ENCODE results near the gene GPR153.
"Not testable (repeated sequence)": the region's sequence is repeated elsewhere in the genome, so short reads cannot be mapped to it uniquely, and the experiment has no call there.

The GPR153 gene

GRCh38 chr1:6260961-6261614, at the start of gene GPR153:
Gene GPR153 (minus strand): TSS chr1:6261098. CDS start chr1:6254905, 6,193 bp downstream.
- DNase-seq, result peak; percentile 54

DNA sequence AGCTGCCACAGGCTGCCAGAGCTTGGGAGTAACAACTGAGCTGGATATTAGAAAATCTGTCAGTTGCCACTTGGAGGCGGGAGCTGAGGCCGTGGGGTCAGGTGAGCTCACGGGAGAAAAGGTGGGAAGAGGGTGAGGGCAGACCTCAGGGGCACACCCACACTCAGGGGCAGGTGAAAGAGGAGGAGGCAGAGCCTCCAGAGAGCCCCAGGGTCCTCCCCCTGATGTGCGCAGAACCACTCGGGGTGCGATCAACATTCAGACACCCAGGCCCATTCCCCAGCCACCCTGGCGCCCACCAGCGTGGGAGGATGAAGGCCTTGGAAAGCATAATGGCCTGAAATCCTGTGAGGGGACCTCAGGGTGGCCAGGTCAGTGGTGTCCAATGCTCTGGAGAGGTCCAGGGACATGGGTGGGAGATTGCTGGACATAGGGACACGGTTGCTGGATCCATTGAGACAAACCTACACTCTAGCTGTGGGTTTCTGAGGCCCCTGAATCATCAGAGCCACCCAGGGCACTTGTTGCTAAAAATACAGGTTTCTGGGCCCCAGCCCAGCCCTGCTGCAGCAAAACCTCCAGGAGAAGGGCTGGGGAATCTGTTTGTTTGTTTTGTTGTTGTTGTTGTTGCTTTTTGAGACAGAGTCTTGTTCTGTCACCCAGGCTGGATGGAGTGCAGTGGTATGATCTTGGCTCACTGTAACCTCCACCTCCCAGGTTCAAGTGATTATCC, 49.4 kb upstream of the GPR153 start:
- no peak for DNase-seq

DNA sequence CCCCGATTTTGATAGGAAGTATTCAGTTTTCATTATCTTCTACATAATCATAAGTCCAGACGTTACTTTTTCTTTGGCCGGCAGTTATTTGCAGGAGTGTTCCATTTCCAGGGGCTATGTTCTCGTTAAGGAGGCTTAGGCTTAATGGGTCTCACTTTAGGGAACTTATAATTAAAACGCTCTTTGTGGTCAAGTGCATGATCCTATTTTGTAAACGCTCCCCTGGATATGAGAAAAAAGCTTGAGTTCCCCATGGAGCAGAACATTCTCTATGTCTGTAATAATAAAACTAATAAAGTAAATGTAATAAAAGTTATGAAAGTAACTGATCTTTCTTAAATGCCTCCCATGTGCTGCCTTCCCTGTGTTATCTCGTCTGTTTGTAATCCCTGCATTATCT, 48.7 kb upstream of the GPR153 start:
- no peak for DNase-seq

DNA sequence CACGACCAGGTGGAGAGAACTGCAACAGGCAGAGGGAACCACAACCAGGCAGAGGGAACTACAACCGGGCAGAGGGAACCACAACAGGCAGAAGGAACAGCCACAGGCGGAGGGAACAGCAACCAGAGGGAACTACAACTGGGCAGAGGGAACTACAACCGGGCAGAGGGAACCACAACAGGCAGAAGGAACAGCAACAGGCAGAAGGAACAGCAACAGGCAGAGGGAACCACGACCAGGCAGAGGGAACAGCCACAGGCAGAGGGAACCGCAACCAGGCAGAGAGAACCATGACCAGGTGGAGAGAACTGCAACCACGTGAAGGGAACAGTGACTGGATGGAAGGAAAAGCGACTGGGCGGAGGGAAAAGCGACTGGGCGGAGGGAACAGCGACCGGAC, 47.6 kb upstream of the GPR153 start:
- no peak for DNase-seq

GRCh38 chr1:6307682-6308081, 46.8 kb upstream of the GPR153 start:
- DNase-seq, result not testable (repeated sequence)

- DNase-seq, result no peak
Observed at GRCh38 chr1:6307099-6307498, 46.2 kb upstream of the GPR153 start.

DNA sequence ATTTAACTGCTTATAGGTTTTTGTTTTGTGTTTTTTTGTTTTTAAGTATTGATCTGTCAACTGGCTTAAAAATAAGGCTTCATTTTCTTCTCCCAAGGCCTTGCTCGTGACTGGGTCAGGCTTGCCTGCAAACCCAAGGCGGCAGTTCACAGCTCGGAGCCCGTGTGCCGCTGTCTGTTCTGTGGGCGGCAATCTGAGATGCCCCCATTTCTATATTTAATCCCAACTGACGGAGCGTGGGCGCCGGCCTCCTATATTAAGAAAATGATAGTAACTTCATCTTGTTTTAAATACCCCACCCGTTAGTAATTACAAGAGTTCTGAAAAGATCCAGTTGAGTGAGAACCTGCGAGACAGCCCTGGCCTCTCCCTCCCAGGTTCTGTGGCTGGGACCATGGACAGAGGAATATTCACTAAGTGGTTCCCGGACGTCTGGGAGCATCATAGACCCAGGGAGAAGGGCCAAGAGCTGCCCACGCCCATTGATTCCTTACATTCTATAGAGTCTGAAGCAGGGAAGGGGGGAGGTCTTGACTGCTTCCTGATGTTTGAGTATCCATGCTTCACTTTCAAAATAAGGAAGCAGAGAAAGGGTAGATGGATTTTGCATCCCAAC, 42.6 kb upstream of the GPR153 start:
- DNase-seq, result no peak

DNA sequence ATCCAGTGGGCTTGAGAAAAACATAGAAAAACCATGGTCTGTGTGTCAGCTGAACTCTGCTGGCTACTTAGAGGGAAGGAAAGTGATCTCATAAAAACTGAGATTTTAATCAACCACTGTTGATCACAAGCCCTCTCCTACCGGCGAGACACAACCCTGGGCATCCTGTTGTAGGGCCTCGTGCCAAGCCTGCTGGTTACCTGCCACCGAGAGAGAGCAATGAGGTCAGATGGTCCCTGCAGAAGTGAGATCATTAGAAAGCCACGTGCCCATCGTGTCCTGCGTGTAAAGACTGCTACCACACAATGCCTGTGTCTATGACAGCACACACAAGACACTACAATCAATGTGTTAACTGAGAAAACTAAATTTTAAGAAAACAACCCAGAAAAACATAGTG, 41.7 kb upstream of the GPR153 start:
- DNase-seq, result no peak

DNA sequence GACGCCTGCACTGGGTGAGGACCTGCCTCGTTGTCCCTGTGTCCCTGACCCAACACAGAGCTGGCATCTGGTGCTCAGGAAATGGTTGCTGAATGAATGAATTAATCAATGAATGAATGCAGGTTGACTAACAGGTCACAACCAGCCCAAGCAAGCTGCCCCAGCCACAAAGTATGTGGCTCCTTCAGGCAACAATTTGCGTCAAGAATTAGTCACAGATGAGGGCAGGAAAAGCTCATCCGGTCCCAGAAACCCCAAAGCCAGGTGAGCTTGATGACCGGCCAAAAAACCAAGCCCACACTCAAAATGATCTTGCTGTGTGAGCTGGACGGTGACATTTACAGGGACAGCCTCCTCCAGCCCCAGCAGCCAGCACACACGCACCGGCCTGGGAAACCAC, 40.6 kb upstream of the GPR153 start:
- no peak for DNase-seq

DNA sequence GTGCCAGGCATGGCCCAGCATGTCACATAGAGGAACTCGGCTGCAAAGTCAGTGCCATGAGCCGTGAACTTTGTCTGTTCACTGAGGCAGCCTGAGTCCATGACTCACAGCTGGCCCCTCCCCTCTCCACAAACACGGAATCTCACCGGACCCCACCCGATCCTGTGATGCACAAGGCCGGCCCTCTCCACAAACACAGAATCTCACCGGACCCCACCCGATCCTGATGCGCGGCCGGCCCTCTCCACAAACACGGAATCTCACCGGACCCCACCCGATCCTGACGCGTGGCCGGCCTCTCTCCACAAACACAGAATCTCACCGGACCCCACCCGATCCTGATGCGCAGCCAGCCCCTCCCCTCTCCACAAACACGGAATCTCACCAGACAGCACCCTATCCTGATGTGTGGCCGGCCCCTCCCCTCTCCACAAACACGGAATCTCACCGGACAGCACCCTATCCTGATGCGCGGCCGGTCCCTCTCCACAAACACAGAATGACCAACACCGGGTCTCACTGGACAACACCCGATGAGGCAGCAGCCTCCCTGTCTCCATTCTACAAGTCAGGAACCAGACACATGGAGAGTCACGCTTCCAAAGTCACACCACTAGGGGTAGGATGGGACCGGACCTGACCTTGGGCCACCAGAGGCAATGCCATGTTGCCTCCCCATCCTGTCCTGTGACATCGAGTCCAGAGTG, 39.6 kb upstream of the GPR153 start:
- DNase-seq, result no peak

DNA sequence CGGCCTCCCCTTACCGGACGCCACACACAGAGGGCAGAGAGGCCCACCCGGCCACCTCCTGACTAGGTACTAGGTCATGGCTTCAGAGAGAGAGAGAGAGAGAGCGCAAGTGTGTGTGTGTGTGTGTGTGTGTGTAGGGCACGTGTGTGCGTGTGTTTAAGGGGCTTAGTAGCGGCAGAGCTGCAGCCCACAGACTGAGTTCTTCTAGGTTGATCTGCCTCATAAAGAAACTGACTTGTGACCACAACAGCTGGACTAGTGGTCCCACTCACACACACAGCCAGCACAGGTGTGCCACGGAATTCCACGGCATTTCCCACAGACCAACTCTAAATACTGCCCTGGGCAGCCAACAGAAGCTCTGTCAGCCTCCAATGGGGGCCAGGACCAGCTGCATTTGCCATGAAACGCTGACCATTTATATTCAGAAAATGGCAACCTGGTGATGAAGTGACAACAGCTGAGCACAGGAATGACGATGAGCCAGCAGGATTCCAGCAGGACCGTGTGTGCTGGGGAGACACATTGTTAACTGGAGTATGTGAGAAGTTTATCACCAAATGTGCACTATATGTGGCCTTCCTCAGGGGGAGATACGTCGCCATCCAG, 38.8 kb upstream of the GPR153 start:
- no peak for DNase-seq

- no peak for DNase-seq
Observed at GRCh38 chr1:6298940-6299465, 38.1 kb upstream of the GPR153 start.

DNA sequence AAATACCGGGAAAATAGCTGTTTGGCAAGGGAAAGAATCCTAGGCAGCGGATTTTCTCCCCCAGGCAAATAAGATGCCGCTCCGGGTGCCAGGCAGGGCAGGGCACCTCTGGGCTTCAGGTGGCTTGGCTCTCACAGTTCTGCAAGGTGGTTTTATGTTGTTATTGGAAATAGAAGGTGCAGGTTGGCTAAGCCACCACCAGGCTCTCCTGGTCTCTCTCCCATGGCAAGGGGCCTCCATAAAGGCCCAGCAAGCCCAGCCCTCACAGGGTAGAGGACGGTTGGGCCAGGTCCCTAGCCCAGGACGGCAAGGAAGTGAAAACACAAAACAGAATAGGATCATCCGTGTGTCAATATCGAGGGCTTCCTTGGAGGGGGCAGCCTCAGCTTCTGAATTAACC, 37.6 kb upstream of the GPR153 start:
- DNase-seq, result no peak

DNA sequence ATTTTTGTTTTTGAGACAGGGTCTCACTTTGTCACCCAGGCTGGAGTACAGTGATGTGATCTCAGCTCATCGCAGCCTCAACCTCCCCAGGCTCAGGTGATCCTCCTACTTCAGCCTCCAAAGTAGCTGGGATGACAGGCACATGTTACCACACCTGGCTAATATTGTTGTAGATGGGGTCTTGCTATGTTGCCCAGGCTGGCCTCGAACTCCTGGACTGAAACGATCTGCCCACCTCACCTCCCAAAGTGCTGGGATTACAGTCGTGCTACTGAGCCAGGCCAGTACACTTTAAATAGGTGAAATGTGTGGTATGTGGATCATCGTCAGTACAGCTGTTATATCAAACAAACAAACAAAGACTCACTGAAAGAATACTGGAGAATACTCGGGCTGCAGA, 35.0 kb upstream of the GPR153 start:
- DNase-seq, result no peak

- DNase-seq, result no peak
Observed at GRCh38 chr1:6294890-6295556, 34.1 kb upstream of the GPR153 start.

- DNase-seq, result no peak
Observed at GRCh38 chr1:6294080-6294889, 33.4 kb upstream of the GPR153 start.

DNA sequence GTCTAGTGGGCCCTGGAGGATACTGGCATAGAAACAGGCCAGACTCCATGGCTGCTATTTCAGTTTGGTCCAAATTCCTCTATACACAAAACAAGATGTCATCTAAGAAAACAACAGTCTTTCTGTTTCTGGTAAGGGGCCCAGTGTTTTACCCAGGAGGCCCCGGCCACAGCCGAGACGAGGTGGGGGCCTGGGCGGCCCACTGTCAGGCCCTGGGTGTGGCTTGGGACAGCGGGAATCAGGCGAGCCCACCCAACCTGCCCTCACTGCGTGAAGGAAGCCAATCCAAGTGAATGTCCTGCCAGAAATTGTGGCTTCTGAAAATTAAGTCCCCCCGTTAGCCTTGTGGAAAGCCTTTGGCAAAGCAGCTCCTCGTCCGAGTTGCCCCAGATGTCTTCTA, 31.2 kb upstream of the GPR153 start:
- peak; percentile 47 for DNase-seq

DNA sequence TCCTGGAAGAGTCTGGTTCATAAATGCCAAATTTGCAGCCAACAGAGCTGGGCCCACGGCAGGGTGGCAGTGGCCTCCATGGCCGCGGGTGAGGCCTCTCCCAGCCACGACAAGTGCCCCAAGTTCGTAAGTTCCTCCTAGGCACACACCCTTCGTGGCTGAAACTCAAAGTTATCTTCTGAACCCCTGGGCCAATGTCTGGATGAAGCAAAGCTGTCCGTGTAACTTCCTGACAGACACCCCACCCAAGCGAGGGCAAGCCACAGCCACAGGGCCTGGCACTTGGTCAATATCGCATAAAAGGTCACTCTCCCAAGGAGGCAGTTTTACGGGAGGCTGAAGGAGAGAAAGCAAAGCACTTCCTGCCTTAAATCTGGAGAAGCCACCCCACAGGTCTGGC, 27.8 kb upstream of the GPR153 start:
- DNase-seq, result no peak

GRCh38 chr1:6288026-6288425, 27.1 kb upstream of the GPR153 start:
- no peak for DNase-seq

- peak; percentile 77 for DNase-seq
Observed at GRCh38 chr1:6287431-6287886, 26.6 kb upstream of the GPR153 start.

DNA sequence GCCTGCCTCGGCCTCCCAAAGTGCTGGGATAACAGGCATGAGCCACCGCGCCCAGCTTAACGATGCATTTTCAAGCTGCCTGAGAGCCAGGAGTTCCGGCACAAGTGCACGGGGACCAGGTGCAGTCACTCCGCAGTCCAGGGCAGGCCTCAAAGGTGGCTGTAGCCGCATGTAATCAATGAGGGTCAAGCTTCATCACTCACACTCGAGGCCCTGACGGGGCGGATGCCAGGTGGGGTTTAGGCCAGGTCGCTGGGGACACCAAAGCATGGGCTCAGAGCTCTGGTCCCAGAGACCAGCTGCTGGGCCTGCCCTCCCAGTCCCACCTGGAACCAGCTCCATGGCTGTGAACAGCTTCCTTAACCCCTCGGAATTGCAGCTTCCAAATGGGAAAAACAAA, 26.1 kb upstream of the GPR153 start:
- DNase-seq, result no peak

Data from femur (tissue), 1 donor.